OCI-LY1 (cell line): Measurements from ENCODE around the gene CORIN.
"Not testable (repeated sequence)": the region's sequence is repeated elsewhere in the genome, so short reads cannot be mapped to it uniquely, and the experiment has no call there.

Experiments used
- H2AFZ ChIP-seq: fragments of 200-600 bp; sonication (generic), shearing (Covaris generic); 2 replicates; pipeline ENCODE4 v1.6.0; 2014; ENCODE audit warnings: antibody characterized with exemption, mild to moderate bottlenecking, low read length
- H3F3A ChIP-seq: fragments of 200-600 bp; sonication (generic), shearing (Covaris generic); 2 replicates; pipeline ENCODE4 v1.6.0; 2014; ENCODE audit warnings: mild to moderate bottlenecking, antibody characterized with exemption, low read length, moderate library complexity; ENCODE audit not compliant: insufficient read depth
- H3K27ac ChIP-seq: fragments of 200-600 bp; sonication (generic); 2 replicates; pipeline ENCODE4 v1.5.1; 2014; ENCODE audit warnings: low read length, mixed run types, mild to moderate bottlenecking, low read depth; ENCODE audit not compliant: poor library complexity, severe bottlenecking
- H3K27me3 ChIP-seq: fragments of 200-600 bp; sonication (generic); 2 replicates; pipeline ENCODE4 v1.6.0; 2014; ENCODE audit warnings: antibody characterized with exemption, mild to moderate bottlenecking, low read length, moderate library complexity; ENCODE audit not compliant: insufficient read depth
- H3K36me3 ChIP-seq: fragments of 200-600 bp; sonication (generic); 2 replicates; pipeline ENCODE4 v1.6.1; 2014; ENCODE audit warnings: mild to moderate bottlenecking, antibody characterized with exemption, low read length, moderate library complexity, mixed read lengths; ENCODE audit not compliant: insufficient read depth
- H3K4me1 ChIP-seq: fragments of 200-600 bp; sonication (generic); 2 replicates; pipeline ENCODE4 v1.5.1; 2014; ENCODE audit warnings: mild to moderate bottlenecking, low read length, moderate library complexity; ENCODE audit not compliant: insufficient read depth, severe bottlenecking
- H3K4me2 ChIP-seq: fragments of 200-600 bp; sonication (generic), shearing (Covaris generic); 2 replicates; pipeline ENCODE4 v1.6.1; 2014; ENCODE audit warnings: low read length
- H3K4me3 ChIP-seq: fragments of 200-600 bp; sonication (generic); 2 replicates; pipeline ENCODE4 v1.5.1; 2014; ENCODE audit warnings: low read length, low read depth, mild to moderate bottlenecking, mixed read lengths; ENCODE audit not compliant: poor library complexity, severe bottlenecking
- H3K79me2 ChIP-seq: fragments of 200-600 bp; shearing (Covaris generic); 2 replicates; pipeline ENCODE4 v1.6.1; 2016; ENCODE audit warnings: mixed run types, low read length, mixed read lengths; ENCODE audit not compliant: insufficient read depth
- H3K9ac ChIP-seq: fragments of 200-600 bp; sonication (generic), shearing (Covaris generic); 2 replicates; pipeline ENCODE4 v1.6.1; 2014; ENCODE audit warnings: mild to moderate bottlenecking, low read length, mixed read lengths
- H3K9me2 ChIP-seq: fragments of 200-600 bp; sonication (generic), shearing (Covaris generic); 2 replicates; pipeline ENCODE4 v1.6.1; 2014; ENCODE audit warnings: low read depth, mild to moderate bottlenecking, low read length, mixed read lengths
- H3K9me3 ChIP-seq: fragments of 200-600 bp; shearing (Covaris generic); 2 replicates; pipeline ENCODE4 v1.6.1; 2014; ENCODE audit warnings: low read length, mixed read lengths
- H4K20me1 ChIP-seq: fragments of 200-600 bp; sonication (generic), shearing (Covaris generic); 2 replicates; pipeline ENCODE4 v1.6.0; 2016; ENCODE audit warnings: mild to moderate bottlenecking, low read length; ENCODE audit not compliant: insufficient read depth
- CTCF ChIP-seq: fragments of 200-600 bp; sonication (generic), shearing (Covaris generic); IDR thresholded peaks from 2 replicates; pipeline ENCODE4 v1.5.1; 2017; ENCODE audit warnings: mild to moderate bottlenecking, antibody characterized with exemption, low read length, moderate library complexity, mixed read lengths
- EZH2 ChIP-seq: fragments of 200-600 bp; sonication (generic), shearing (Covaris generic); IDR thresholded peaks from 2 replicates; pipeline ENCODE4 v1.8.0; 2017; ENCODE audit warnings: borderline replicate concordance, mixed run types, mild to moderate bottlenecking, antibody characterized with exemption, low read length, moderate library complexity, mixed read lengths

CORIN gene

GRCh38 chr4:47711646-47712045 lies 126.2 kb downstream of the CORIN start:
- Histone ChIP-seq H3K27me3 (no peaks in the 10 kb centered on the region), H3K9me3 (no peaks in the 10 kb centered on the region), H3K9ac (no peak overlapping the region), H3K4me1 (no peaks in the 10 kb centered on the region), H3K79me2 (no peaks in the 10 kb centered on the region), H3K27ac (no peak overlapping the region), H3K4me2 (no peak overlapping the region), H3F3A (no peaks in the 10 kb centered on the region), H3K4me3 (no peak overlapping the region), H4K20me1 (no peaks in the 10 kb centered on the region), H3K9me2 (no peaks in the 10 kb centered on the region), H3K36me3 (no peaks in the 10 kb centered on the region), H2AFZ (no peak overlapping the region)
- TF ChIP-seq CTCF (no peak), EZH2 (no peak)

DNA sequence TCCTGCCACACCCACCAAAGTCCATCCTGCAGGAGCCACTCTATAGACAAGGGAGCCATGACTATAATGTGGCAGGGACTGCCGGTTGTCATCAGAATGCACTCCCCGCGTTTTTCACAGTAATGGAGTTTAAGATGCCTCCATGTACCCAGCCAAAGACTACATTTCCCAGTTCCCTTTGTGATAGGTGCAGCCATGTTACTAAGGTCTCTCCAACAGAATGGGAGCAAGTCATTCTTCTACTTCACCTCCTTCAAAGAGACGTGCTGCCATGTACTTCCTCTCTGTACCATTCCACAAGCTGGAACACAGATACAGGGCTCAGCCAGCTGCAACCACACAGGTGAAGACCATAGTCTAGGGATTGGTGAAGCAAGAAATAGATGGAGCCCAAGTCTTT lies 126.7 kb downstream of the CORIN start:
- H3K9me2 ChIP-seq, result no peaks in the 10 kb centered on the region
- no peaks in the 10 kb centered on the region for H3K9me3 ChIP-seq
- H2AFZ ChIP-seq, result no peak overlapping the region
- no peak overlapping the region for H3K4me2 ChIP-seq
- no peaks in the 10 kb centered on the region for H3K79me2 ChIP-seq
- no peak overlapping the region for H3K9ac ChIP-seq
- no peaks in the 10 kb centered on the region for H3F3A ChIP-seq
- no peak overlapping the region for H3K4me3 ChIP-seq
- no peak overlapping the region for H3K27ac ChIP-seq
- no peaks in the 10 kb centered on the region for H3K27me3 ChIP-seq
- no peaks in the 10 kb centered on the region for H4K20me1 ChIP-seq
- no peaks in the 10 kb centered on the region for H3K4me1 ChIP-seq
- no peaks in the 10 kb centered on the region for H3K36me3 ChIP-seq
- TF ChIP-seq CTCF, result no peak
- TF ChIP-seq EZH2, result no peak

DNA sequence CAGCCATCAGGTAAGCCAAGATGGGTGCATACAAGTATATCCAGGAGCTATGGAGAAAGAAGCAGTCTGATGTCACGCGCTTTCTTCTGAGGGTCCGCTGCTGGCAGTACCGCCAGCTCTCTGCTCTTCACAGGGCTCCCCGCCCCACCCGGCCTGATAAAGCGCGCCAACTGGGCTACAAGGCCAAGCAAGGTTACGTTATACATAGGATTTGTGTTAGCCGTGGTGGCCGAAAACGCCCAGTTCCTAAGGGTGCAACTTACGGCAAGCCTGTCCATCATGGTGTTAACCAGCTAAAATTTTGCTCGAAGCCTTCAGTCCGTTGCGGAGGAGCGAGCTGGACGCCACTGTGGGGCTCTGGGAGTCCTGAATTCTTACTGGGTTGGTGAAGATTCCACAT lies 131.5 kb downstream of the CORIN start:
- not testable (repeated sequence) for H3K9me3 ChIP-seq, H3K4me2 ChIP-seq, H3F3A ChIP-seq, H3K27ac ChIP-seq, H3K9ac ChIP-seq, H3K27me3 ChIP-seq, H3K4me1 ChIP-seq, H2AFZ ChIP-seq, H3K9me2 ChIP-seq, H4K20me1 ChIP-seq, H3K36me3 ChIP-seq, H3K79me2 ChIP-seq, H3K4me3 ChIP-seq

DNA sequence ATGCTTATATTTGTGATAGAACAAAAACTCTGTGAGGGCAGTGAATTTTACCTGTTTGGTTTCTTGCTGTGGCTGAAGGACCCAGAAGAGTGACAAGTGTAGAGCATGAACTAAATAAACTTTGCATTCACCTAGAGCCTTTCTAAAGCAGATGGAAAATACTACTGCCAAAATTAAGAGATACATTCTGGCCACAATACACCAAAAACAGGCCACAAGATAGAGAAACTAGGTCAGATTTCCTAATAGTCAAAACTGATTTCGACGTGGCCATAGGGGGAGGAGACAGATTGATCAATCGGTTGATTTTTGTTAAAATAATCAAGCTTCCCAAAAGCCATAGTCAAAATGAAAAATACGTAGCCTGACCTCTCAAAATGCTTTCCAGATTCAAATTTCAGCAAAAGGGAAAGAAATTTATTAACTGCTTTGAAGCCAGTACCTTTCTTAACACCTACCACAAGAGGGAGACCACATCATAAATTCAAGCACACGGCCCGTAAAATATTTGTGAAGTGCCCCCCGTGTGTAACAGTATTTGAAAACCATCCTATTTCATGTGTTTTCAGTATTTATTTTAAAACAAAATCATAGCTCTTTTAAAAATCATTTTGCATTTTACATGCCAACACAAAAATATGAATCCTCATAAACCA lies 132.4 kb downstream of the CORIN start:
- H3K36me3 ChIP-seq, result no peaks in the 10 kb centered on the region
- no peaks in the 10 kb centered on the region for H3K27me3 ChIP-seq
- H3K4me3 ChIP-seq, result no peak overlapping the region
- H3K9me3 ChIP-seq, result no peaks in the 10 kb centered on the region
- no peaks in the 10 kb centered on the region for H3K9me2 ChIP-seq
- no peaks in the 10 kb centered on the region for H3F3A ChIP-seq
- H3K4me1 ChIP-seq, result no peaks in the 10 kb centered on the region
- peak; percentile 53 for TF ChIP-seq CTCF
- no peak for TF ChIP-seq EZH2
- H3K27ac ChIP-seq, result no peak overlapping the region
- H3K4me2 ChIP-seq, result no peak overlapping the region
- H3K79me2 ChIP-seq, result no peaks in the 10 kb centered on the region
- no peak overlapping the region for H2AFZ ChIP-seq
- H4K20me1 ChIP-seq, result no peaks in the 10 kb centered on the region
- H3K9ac ChIP-seq, result no peak overlapping the region
